GM23338 (cell line): ENCODE results near the gene HSH2D. TPM values are rescaled to one million over a fixed set of nuclear protein-coding genes. Genes with fewer than 3 reads are reported as not detected.

Experiments used
- ATAC-seq: fragments of 200-7000 bp; cut with Tn5 transposase; 3 replicates; pipeline ENCODE4 v1.9.1; 2020
- DNase-seq: peaks from one replicate; pipeline ENCODE4 v3.0.0-alpha.2; 2015; ENCODE audit warnings: low spot score
- H2AFZ ChIP-seq: fragments of 200-600 bp; sonication (generic); 2 replicates; pipeline ENCODE4 v1.8.0; 2016; ENCODE audit warnings: antibody characterized with exemption, mild to moderate bottlenecking, moderate library complexity
- H3F3A ChIP-seq: fragments of 200-600 bp; sonication (generic); replicated peaks from 2 replicates; pipeline ENCODE4 v1.8.0; 2017; ENCODE audit warnings: antibody characterized with exemption, mixed run types, low read depth
- H3K27ac ChIP-seq: fragments of 200-600 bp; sonication (generic); 2 replicates; pipeline ENCODE4 v1.6.1; 2016; ENCODE audit warnings: low read depth
- H3K27me3 ChIP-seq: fragments of 200-600 bp; sonication (generic); 2 replicates; pipeline ENCODE4 v1.8.0; 2016; ENCODE audit warnings: mild to moderate bottlenecking, mixed run types, moderate library complexity; ENCODE audit not compliant: insufficient read depth
- H3K36me3 ChIP-seq: fragments of 200-600 bp; sonication (generic); 2 replicates; pipeline ENCODE4 v1.8.0; 2016; ENCODE audit warnings: mild to moderate bottlenecking; ENCODE audit not compliant: insufficient read depth
- H3K4me1 ChIP-seq: fragments of 200-600 bp; sonication (generic); 2 replicates; pipeline ENCODE4 v1.8.0; 2016; ENCODE audit warnings: mild to moderate bottlenecking, moderate library complexity; ENCODE audit not compliant: insufficient read depth
- H3K4me2 ChIP-seq: fragments of 200-600 bp; sonication (generic); 2 replicates; pipeline ENCODE4 v1.7.1; 2017; ENCODE audit warnings: mixed run types
- H3K4me3 ChIP-seq: fragments of 200-600 bp; sonication (generic); 2 replicates; pipeline ENCODE4 v1.6.1; 2016; ENCODE audit warnings: mixed run types
- H3K79me2 ChIP-seq: fragments of 200-600 bp; sonication (generic); replicated peaks from 2 replicates; pipeline ENCODE4 v1.8.0; 2017; ENCODE audit warnings: mild to moderate bottlenecking; ENCODE audit not compliant: insufficient read depth
- H3K9me2 ChIP-seq: fragments of 200-600 bp; sonication (generic); 2 replicates; pipeline ENCODE4 v1.8.0; 2017; ENCODE audit not compliant: insufficient read depth
- H4K20me1 ChIP-seq: fragments of 200-600 bp; sonication (generic); replicated peaks from 2 replicates; pipeline ENCODE4 v1.8.0; 2017; ENCODE audit warnings: mild to moderate bottlenecking; ENCODE audit not compliant: insufficient read depth
- H3K27ac Mint-ChIP-seq: 2 replicates; pipeline ENCODE4 v1.8.0; 2020; ENCODE audit warnings: inconsistent platforms, mild to moderate bottlenecking, moderate library complexity, mixed read lengths
- H3K27me3 Mint-ChIP-seq: 3 replicates; pipeline ENCODE4 v1.8.0; 2022; ENCODE audit warnings: low read depth, mild to moderate bottlenecking, moderate library complexity, mixed read lengths, inconsistent platforms; ENCODE audit not compliant: insufficient read depth, poor library complexity
- H3K36me3 Mint-ChIP-seq: 3 replicates; pipeline ENCODE4 v1.8.0; 2021; ENCODE audit warnings: low read depth, mild to moderate bottlenecking, inconsistent platforms, moderate library complexity, mixed read lengths
- H3K4me1 Mint-ChIP-seq: 3 replicates; pipeline ENCODE4 v1.8.0; 2020; ENCODE audit warnings: mild to moderate bottlenecking, inconsistent platforms, mixed read lengths
- H3K4me3 Mint-ChIP-seq: 3 replicates; pipeline ENCODE4 v1.8.0; 2021; ENCODE audit warnings: moderate library complexity, mild to moderate bottlenecking, inconsistent platforms, mixed read lengths
- H3K9me3 Mint-ChIP-seq: 3 replicates; pipeline ENCODE4 v1.8.0; 2020; ENCODE audit warnings: moderate library complexity, mild to moderate bottlenecking, inconsistent platforms, mixed read lengths
- EZH2 ChIP-seq: fragments of 200-600 bp; sonication (generic); IDR thresholded peaks from one replicate; pipeline ENCODE4 v1.8.0; 2017; ENCODE audit warnings: antibody characterized with exemption, mild to moderate bottlenecking, low read depth; ENCODE audit not compliant: unreplicated experiment
- EZH2phosphoT487 ChIP-seq: fragments of 200-600 bp; sonication (generic); IDR thresholded peaks from one replicate; pipeline ENCODE4 v1.8.1; 2018; ENCODE audit warnings: antibody characterized with exemption; ENCODE audit not compliant: unreplicated experiment
- JUNB ChIP-seq: IDR thresholded peaks from one replicate; pipeline ENCODE4 v1.6.1; 2016; ENCODE audit warnings: antibody characterized with exemption; ENCODE audit not compliant: unreplicated experiment
- NANOG ChIP-seq: IDR thresholded peaks from 2 replicates; pipeline ENCODE4 v1.6.1; 2016; ENCODE audit warnings: antibody characterized with exemption, borderline replicate concordance
- POLR2AphosphoS5 ChIP-seq: IDR thresholded peaks from 2 replicates; pipeline ENCODE4 v1.6.1; 2016; ENCODE audit warnings: antibody characterized with exemption, low read depth
- STAT1 ChIP-seq: IDR thresholded peaks from one replicate; pipeline ENCODE4 v1.6.1; 2016; ENCODE audit warnings: antibody characterized with exemption; ENCODE audit not compliant: unreplicated experiment
- ZNF114 ChIP-seq: fragments of 250-450 bp; sonication (Bioruptor Pico); IDR thresholded peaks from 2 replicates; pipeline ENCODE4 v1.5.0; 2020; ENCODE audit warnings: mild to moderate bottlenecking, moderate library complexity
- ZNF331 ChIP-seq: fragments of 250-450 bp; sonication (Bioruptor Pico); IDR thresholded peaks from 2 replicates; pipeline ENCODE4 v1.5.0; 2020; ENCODE audit warnings: low read depth, mild to moderate bottlenecking, moderate library complexity
- polyA plus RNA-seq: library from polyadenylated mRNA; unstranded; fragments of >200 nt; fragmentation: Nextera tagmentation; extraction: Ambion mirVana; gene quantifications from 2 replicates; pipeline ENCODE4 v1.2.1, GENCODE V29; 2016
- total RNA-seq: library from RNA; depleted of rRNA; stranded (reverse); fragments of >200 nt; shearing (Covaris generic); gene quantifications from 2 replicates; pipeline ENCODE4 v1.2.3, GENCODE V29; 2014
- TF ChIP-seq, protein P1 (sequence below), 2 experiments: fragments of 200-600 bp in 1 of 2; sonication (generic) in 1 of 2; conservative IDR thresholded peaks; 2 replicates each; pipeline versions ENCODE4 v1.5.1 to v1.6.1; 2016 to 2017; ENCODE audit warnings: antibody characterized with exemption in 2 of 2, low read depth in 2 of 2, mild to moderate bottlenecking in 2 of 2, moderate library complexity in 1 of 2
- TF ChIP-seq, protein P2 (sequence below): IDR thresholded peaks from 2 replicates; pipeline ENCODE4 v1.6.1; 2016; ENCODE audit warnings: antibody characterized with exemption

HSH2D gene
- total and polyA plus RNA-seq, 2 experiments from 2014 or later, result 0.81 to 1.4 TPM

DNA sequence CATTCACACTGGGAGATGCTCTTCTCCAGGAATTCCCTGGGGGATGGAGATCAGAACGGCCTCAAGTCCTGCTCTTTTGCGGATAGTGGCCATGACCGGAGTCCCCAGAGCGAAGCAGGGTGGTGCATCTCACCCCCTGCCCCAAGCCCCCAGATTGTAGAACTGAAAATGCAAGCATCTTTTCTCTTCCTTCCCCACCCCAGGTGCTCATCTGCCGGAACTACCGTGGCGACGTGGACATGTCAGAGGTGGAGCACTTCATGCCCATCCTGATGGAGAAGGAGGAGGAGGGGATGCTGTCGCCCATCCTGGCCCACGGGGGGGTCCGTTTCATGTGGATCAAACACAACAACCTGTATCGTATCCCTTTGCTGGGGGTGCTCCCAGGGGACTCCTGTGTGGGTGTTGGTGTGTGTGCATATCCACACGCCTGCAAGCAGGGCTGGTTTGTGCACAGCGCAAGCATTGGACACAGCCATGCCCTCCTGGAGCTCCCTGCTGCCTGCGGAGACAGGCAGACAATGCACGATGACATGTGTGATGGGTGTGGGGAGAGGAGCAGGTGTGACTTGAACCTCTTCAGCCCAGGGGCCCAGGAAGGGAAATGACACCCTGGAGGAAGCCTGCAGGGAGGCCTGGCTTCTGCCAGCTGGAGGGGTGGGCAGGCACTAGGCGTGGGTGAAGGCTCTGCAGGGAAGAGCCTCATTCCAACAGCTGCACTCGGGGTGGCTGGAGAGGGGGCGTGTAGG is 59.9 kb downstream of the HSH2D start:
- no peak overlapping the region for H3K4me2 ChIP-seq
- no peaks in the 10 kb centered on the region; the same call in 1 of the 2 replicates for H3K4me1 ChIP-seq
- H3K27ac ChIP-seq, result no peak overlapping the region
- no peak overlapping the region for H3K4me3 Mint-ChIP-seq
- H3K9me2 ChIP-seq, result no peaks in the 10 kb centered on the region
- no peak overlapping the region for H3K27ac Mint-ChIP-seq
- peaks cover 4% of the 10 kb centered on the region; the same call in 1 of the 3 replicates for H3K4me1 Mint-ChIP-seq
- no peaks in the 10 kb centered on the region; the same call in 1 of the 2 replicates for H4K20me1 ChIP-seq
- no peak overlapping the region for H3K4me3 ChIP-seq
- no peak for ATAC-seq
- no peak overlapping the region for H2AFZ ChIP-seq
- peaks cover 4% of the 10 kb centered on the region for H3K27me3 Mint-ChIP-seq
- H3K36me3 Mint-ChIP-seq, result peaks cover 3% of the 10 kb centered on the region; the same call in 1 of the 3 replicates
- no peaks in the 10 kb centered on the region for H3K27me3 ChIP-seq
- H3K79me2 ChIP-seq, result no peaks in the 10 kb centered on the region
- DNase-seq, result no peak
- no peaks in the 10 kb centered on the region for H3K36me3 ChIP-seq
- no peaks in the 10 kb centered on the region for H3K9me3 Mint-ChIP-seq
- TF ChIP-seq, protein P1, sequence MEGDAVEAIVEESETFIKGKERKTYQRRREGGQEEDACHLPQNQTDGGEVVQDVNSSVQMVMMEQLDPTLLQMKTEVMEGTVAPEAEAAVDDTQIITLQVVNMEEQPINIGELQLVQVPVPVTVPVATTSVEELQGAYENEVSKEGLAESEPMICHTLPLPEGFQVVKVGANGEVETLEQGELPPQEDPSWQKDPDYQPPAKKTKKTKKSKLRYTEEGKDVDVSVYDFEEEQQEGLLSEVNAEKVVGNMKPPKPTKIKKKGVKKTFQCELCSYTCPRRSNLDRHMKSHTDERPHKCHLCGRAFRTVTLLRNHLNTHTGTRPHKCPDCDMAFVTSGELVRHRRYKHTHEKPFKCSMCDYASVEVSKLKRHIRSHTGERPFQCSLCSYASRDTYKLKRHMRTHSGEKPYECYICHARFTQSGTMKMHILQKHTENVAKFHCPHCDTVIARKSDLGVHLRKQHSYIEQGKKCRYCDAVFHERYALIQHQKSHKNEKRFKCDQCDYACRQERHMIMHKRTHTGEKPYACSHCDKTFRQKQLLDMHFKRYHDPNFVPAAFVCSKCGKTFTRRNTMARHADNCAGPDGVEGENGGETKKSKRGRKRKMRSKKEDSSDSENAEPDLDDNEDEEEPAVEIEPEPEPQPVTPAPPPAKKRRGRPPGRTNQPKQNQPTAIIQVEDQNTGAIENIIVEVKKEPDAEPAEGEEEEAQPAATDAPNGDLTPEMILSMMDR (conservative IDR thresholded peaks at IDR 0.05; ENCODE audit: low read depth in 2 of 2), result no peak
- TF ChIP-seq, protein P2, sequence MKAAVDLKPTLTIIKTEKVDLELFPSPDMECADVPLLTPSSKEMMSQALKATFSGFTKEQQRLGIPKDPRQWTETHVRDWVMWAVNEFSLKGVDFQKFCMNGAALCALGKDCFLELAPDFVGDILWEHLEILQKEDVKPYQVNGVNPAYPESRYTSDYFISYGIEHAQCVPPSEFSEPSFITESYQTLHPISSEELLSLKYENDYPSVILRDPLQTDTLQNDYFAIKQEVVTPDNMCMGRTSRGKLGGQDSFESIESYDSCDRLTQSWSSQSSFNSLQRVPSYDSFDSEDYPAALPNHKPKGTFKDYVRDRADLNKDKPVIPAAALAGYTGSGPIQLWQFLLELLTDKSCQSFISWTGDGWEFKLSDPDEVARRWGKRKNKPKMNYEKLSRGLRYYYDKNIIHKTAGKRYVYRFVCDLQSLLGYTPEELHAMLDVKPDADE, result no peak
- no peak for TF ChIP-seq ZNF331 (CRISPR knock-in tag)
- no peak for TF ChIP-seq STAT1
- no peak for TF ChIP-seq POLR2AphosphoS5
- no peak for TF ChIP-seq ZNF114 (CRISPR knock-in tag)
- no peak for TF ChIP-seq EZH2
- TF ChIP-seq EZH2phosphoT487, result no peak
- H3F3A ChIP-seq, result no peaks in the 10 kb centered on the region

DNA sequence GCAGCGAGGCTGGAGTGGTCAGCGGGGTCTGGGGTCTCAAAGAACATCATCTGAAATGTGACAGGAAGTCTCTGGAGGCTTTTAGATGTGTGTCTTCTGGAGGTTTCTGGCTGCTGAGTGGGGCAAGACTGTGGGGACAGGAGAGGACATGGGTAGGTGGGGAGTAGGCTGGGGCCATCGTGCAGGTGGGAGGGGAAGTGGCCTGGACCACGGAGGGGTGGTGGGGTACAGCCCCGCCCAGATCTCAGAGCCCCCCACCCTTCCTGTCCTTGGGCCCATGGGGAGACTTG is 60.5 kb downstream of the HSH2D start:
- Histone ChIP-seq H3K27ac (no peak overlapping the region), H3K4me2 (no peak overlapping the region)
- H3K4me1 Mint-ChIP-seq, result peaks cover 1% of the 10 kb centered on the region; the same call in 1 of the 3 replicates

More for the DNA sequence above, 60.5 kb downstream of the HSH2D start:
- Histone ChIP-seq H3K4me3 (no peak overlapping the region), H3K9me2 (no peaks in the 10 kb centered on the region), H2AFZ (no peak overlapping the region), H3K4me1 (no peaks in the 10 kb centered on the region), H3F3A (no peaks in the 10 kb centered on the region), H3K79me2 (no peaks in the 10 kb centered on the region), H4K20me1 (no peaks in the 10 kb centered on the region; the same call in 1 of the 2 replicates), H3K36me3 (no peaks in the 10 kb centered on the region), H3K27me3 (no peaks in the 10 kb centered on the region)
- Mint-ChIP-seq H3K27ac (no peak overlapping the region), H3K9me3 (no peaks in the 10 kb centered on the region), H3K27me3 (peaks cover 4% of the 10 kb centered on the region), H3K36me3 (peaks cover 3% of the 10 kb centered on the region; the same call in 1 of the 3 replicates), H3K4me3 (no peak overlapping the region)
- no peak for DNase-seq
- TF ChIP-seq NANOG, result no peak
- TF ChIP-seq, protein P1 (conservative IDR thresholded peaks at IDR 0.05; ENCODE audit: low read depth in 2 of 2), result no peak
- TF ChIP-seq ZNF331 (CRISPR knock-in tag), result no peak
- TF ChIP-seq STAT1, result no peak
- TF ChIP-seq JUNB, result no peak
- TF ChIP-seq ZNF114 (CRISPR knock-in tag), result no peak
- no peak for TF ChIP-seq POLR2AphosphoS5
- no peak for TF ChIP-seq EZH2phosphoT487
- ATAC-seq, result no peak
